Measurements from ENCODE around the gene CTNNA2. TPM values are rescaled to one million over a fixed set of nuclear protein-coding genes. Genes with fewer than 3 reads are reported as not detected.

CTNNA2 gene
- total RNA-seq, 2 donors from 2014 or later: not detected

- Mint-ChIP-seq H3K27me3 (peaks cover 4% of the 10 kb centered on the region), H3K36me3 (ENCODE audit: low read depth) (no peaks in the 10 kb centered on the region), H3K9me3 (peaks cover 11% of the 10 kb centered on the region), H3K4me1 (no peaks in the 10 kb centered on the region), H3K4me3 (no peak overlapping the region), H3K27ac (no peak overlapping the region)
- ATAC-seq (replicated peaks): no peak
These were observed 813.4 kb downstream of the CTNNA2 start for GRCh38 chr2:80326214-80326613.

DNA sequence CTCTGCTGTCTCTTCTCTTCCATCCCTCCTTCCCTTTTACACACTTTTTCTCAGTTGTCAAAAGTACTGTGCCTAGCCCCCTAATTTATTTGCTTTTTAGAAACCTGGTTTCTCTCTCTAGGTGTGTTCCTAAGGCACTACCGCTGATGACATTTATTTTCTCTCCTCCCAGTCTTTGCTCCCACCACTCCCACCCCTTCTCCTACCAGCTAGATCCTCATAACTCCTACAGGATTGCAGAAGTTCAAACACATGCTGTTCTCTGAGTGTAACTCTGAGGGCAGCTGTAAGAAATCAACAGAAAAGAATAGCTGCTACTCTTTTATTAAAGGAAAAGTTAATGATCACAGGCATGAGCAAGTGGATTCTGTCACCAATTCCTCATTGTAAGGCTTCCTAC is 814.0 kb downstream of the CTNNA2 start:
- Mint-ChIP-seq H3K36me3 (ENCODE audit: low read depth) (no peaks in the 10 kb centered on the region), H3K27ac (no peak overlapping the region), H3K9me3 (peaks cover 12% of the 10 kb centered on the region), H3K27me3 (peaks cover 4% of the 10 kb centered on the region), H3K4me3 (no peak overlapping the region), H3K4me1 (no peaks in the 10 kb centered on the region)
- ATAC-seq (replicated peaks): no peak

DNA sequence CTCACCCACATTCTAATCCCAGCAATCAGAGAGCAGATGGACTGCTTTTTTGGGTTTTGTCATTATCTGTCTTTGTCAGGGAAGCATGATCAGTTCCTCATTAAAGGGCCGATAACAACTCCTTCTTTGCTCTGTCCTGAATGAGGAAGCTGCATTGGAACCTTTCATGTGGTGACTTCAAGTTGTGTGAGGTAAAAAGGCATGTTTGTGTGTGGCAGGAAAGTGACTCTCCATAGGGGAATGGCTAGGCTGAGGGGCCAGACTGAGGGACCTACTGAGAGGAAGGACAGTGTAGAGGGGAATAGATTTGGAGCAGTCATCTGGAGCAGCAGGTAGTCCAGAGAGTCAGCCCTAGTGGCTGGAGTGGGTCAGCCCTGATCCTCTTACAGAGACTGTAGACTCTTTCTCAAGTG is 815.3 kb downstream of the CTNNA2 start:
- no peaks in the 10 kb centered on the region for H3K27me3 Mint-ChIP-seq
- H3K9me3 Mint-ChIP-seq: peaks cover 10% of the 10 kb centered on the region
- H3K36me3 Mint-ChIP-seq (ENCODE audit: low read depth): no peaks in the 10 kb centered on the region
- H3K4me1 Mint-ChIP-seq: no peaks in the 10 kb centered on the region
- no peak for ATAC-seq (replicated peaks)
- H3K27ac Mint-ChIP-seq: no peak overlapping the region
- no peak overlapping the region for H3K4me3 Mint-ChIP-seq

DNA sequence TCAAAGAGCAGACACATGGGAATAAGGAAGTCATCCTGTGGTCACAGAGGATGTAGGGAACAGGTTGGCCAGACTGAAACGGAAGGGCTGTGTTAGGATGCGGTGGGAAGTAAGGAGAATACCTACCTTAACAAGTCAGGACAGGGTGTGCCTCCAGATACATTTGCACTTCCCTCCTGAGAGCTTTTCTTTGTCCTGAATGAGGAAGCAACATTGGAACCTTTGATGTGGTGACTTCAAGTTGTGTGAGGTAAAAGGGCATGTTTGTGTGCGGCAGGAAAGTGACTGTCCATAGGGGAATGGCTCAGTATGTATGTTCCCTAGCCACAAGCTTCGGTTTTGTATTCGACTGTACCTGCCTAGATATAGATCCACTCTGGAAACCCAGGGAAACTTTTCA is 816.6 kb downstream of the CTNNA2 start:
- H3K9me3 Mint-ChIP-seq: peaks cover 13% of the 10 kb centered on the region
- H3K36me3 Mint-ChIP-seq (ENCODE audit: low read depth): no peaks in the 10 kb centered on the region
- no peak overlapping the region for H3K27ac Mint-ChIP-seq
- no peaks in the 10 kb centered on the region for H3K27me3 Mint-ChIP-seq
- no peak overlapping the region for H3K4me3 Mint-ChIP-seq
- ATAC-seq (replicated peaks): no peak
- H3K4me1 Mint-ChIP-seq: no peaks in the 10 kb centered on the region

- no peak for ATAC-seq (replicated peaks)
- H3K9me3 Mint-ChIP-seq: peaks cover 21% of the 10 kb centered on the region
- H3K27ac Mint-ChIP-seq: no peak overlapping the region
- no peaks in the 10 kb centered on the region for H3K4me1 Mint-ChIP-seq
- H3K36me3 Mint-ChIP-seq (ENCODE audit: low read depth): no peaks in the 10 kb centered on the region
- no peak overlapping the region for H3K4me3 Mint-ChIP-seq
- H3K27me3 Mint-ChIP-seq: no peaks in the 10 kb centered on the region
These were observed 817.9 kb downstream of the CTNNA2 start for GRCh38 chr2:80330527-80331450.

GRCh38 chr2:80333886-80334285 is 821.0 kb downstream of the CTNNA2 start:
- Mint-ChIP-seq H3K4me3 (no peak overlapping the region), H3K4me1 (no peaks in the 10 kb centered on the region), H3K36me3 (ENCODE audit: low read depth) (no peaks in the 10 kb centered on the region), H3K27ac (no peak overlapping the region), H3K27me3 (no peaks in the 10 kb centered on the region), H3K9me3 (peaks cover 29% of the 10 kb centered on the region)
- no peak for ATAC-seq (replicated peaks)

DNA sequence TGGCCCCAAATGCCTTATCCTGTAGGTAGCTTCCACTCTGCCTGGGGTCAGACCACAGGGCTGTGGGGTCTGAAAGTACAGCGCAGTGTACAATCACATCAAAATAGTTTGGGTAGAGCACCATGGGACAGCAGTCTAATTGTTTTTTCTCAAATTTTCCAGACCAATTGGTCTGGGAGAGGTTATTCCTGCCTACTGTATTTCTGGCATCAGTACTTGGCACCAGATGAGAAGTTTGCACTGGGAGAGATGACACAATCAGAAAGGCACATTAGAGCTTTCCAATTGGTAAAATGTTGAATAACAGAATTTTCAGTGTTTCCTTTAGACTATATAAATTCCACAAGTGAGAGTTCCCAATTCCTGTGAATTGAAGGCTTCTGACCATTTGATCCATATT is 822.6 kb downstream of the CTNNA2 start:
- Mint-ChIP-seq H3K4me1 (no peaks in the 10 kb centered on the region), H3K9me3 (peaks cover 21% of the 10 kb centered on the region), H3K36me3 (ENCODE audit: low read depth) (no peaks in the 10 kb centered on the region), H3K4me3 (no peak overlapping the region), H3K27ac (no peak overlapping the region), H3K27me3 (no peaks in the 10 kb centered on the region)
- ATAC-seq (replicated peaks): no peak

DNA sequence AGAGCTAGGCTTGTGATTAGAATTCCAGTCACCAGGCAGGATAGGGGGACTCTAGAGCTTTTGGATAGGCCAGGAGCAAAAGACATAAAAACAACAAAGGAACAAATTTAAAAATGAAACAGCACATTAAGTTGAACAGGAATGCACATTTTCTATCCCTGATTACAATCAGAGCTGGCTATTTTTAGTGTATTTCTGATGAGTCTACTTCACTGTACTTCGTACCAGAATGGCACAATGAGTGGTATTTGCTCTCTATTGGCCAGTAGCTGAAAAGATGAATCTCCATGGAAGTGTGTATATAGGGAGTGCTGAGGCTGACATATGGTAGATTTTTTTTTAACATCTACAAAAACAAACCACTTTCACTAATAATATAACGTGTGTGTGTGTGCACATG is 825.9 kb downstream of the CTNNA2 start:
- Mint-ChIP-seq H3K4me1 (no peaks in the 10 kb centered on the region), H3K36me3 (ENCODE audit: low read depth) (no peaks in the 10 kb centered on the region), H3K9me3 (peaks cover 22% of the 10 kb centered on the region), H3K4me3 (no peak overlapping the region), H3K27ac (no peak overlapping the region), H3K27me3 (no peaks in the 10 kb centered on the region)
- no peak for ATAC-seq (replicated peaks)

DNA sequence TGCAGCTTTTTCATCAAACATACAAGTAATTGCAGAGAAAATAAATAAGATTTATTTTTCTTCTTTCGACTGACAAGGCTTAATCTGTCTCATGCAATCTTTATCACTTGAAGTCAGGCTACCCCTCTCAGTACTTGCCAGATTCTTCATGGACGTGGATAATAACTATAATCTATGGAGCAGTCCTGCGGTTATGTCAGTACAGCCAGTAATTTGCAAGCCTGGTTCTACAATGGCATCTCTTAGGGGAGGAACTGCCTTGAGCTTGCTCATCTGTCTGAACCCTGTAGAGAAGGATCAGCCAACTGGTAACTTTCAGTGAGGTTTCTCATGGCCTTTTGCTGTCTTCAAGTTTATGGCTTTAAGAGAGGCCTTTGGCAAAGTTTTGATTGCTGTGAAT is 827.2 kb downstream of the CTNNA2 start:
- Mint-ChIP-seq H3K36me3 (ENCODE audit: low read depth) (no peaks in the 10 kb centered on the region), H3K27ac (no peak overlapping the region), H3K9me3 (peaks cover 25% of the 10 kb centered on the region), H3K27me3 (no peaks in the 10 kb centered on the region), H3K4me1 (no peaks in the 10 kb centered on the region), H3K4me3 (no peak overlapping the region)
- no peak for ATAC-seq (replicated peaks)

GRCh38 chr2:80348078-80348477 is 835.2 kb downstream of the CTNNA2 start:
- Mint-ChIP-seq H3K9me3 (peaks cover 19% of the 10 kb centered on the region), H3K27me3 (no peaks in the 10 kb centered on the region), H3K4me1 (no peaks in the 10 kb centered on the region), H3K4me3 (no peak overlapping the region), H3K27ac (no peak overlapping the region), H3K36me3 (ENCODE audit: low read depth) (no peaks in the 10 kb centered on the region)
- no peak for ATAC-seq (replicated peaks)

DNA sequence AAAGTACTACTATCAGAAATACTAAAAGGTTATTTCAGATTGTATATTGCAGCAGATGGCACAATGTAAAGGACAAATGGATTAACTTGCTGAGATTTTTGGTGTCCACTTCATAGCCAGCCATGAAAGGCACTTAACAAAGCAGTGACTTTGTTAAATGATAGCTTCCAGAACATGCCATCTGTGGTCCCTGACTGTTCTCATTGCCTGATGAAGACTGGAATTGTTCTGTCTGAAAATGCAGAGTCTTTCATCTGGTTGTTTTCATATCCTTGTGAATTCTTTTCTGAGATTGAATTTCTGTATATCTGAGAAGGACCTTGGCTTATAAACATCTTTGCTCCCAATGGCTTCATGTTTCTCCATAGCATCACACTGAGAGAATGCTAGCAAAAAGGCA is 836.1 kb downstream of the CTNNA2 start:
- H3K4me3 Mint-ChIP-seq: no peak overlapping the region
- H3K36me3 Mint-ChIP-seq (ENCODE audit: low read depth): no peaks in the 10 kb centered on the region
- peaks cover 19% of the 10 kb centered on the region for H3K9me3 Mint-ChIP-seq
- ATAC-seq (replicated peaks): no peak
- H3K27ac Mint-ChIP-seq: no peak overlapping the region
- H3K27me3 Mint-ChIP-seq: no peaks in the 10 kb centered on the region
- H3K4me1 Mint-ChIP-seq: no peaks in the 10 kb centered on the region

DNA sequence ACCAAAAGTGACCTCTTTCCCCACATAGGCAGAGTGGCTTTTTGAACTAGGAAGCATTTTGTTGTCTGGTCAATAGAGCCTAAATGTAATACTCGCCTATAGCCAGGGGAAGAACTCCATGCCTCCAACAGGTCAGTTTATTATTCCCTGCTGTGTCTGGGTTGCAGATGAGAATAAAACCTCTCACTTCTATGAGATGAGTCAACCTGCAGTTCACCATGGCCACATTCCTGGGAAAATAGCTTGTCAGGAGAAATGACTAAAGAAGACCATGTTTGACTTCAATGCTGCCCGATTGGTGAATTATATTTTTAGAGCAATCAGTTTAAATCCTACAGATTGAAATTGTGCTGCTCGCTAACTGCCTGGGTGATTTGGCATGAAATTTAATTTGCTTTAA is 838.4 kb downstream of the CTNNA2 start:
- no peaks in the 10 kb centered on the region for H3K36me3 Mint-ChIP-seq (ENCODE audit: low read depth)
- H3K4me3 Mint-ChIP-seq: no peak overlapping the region
- no peaks in the 10 kb centered on the region for H3K4me1 Mint-ChIP-seq
- no peak overlapping the region for H3K27ac Mint-ChIP-seq
- no peak for ATAC-seq (replicated peaks)
- peaks cover 13% of the 10 kb centered on the region for H3K9me3 Mint-ChIP-seq
- H3K27me3 Mint-ChIP-seq: no peaks in the 10 kb centered on the region

DNA sequence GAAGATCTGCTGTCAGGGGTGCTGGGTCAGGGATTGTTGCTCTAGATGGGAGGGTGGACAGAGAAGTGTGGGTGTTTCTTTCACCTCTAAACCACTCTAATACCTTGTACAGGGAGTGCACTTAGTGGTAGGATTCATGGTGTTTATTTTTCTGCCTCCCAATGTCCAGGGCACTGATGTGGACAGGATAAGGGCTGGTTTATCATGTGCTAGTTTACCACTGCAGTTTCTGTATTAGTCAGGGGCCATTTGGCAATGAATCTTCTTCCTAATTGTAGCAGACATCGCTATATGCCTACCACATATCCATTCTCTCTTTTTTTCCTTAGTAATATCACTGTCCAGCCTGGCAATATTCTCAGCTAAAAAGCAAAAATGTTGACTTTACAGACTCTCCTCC is 842.0 kb downstream of the CTNNA2 start:
- H3K4me3 Mint-ChIP-seq: no peak overlapping the region
- no peaks in the 10 kb centered on the region for H3K27me3 Mint-ChIP-seq
- H3K27ac Mint-ChIP-seq: no peak overlapping the region
- H3K9me3 Mint-ChIP-seq: peaks cover 15% of the 10 kb centered on the region
- H3K4me1 Mint-ChIP-seq: no peaks in the 10 kb centered on the region
- no peaks in the 10 kb centered on the region for H3K36me3 Mint-ChIP-seq (ENCODE audit: low read depth)
- ATAC-seq (replicated peaks): no peak

- Mint-ChIP-seq H3K4me1 (no peaks in the 10 kb centered on the region), H3K27ac (no peak overlapping the region), H3K4me3 (no peak overlapping the region), H3K36me3 (ENCODE audit: low read depth) (no peaks in the 10 kb centered on the region), H3K27me3 (no peaks in the 10 kb centered on the region), H3K9me3 (peaks cover 11% of the 10 kb centered on the region)
- no peak for ATAC-seq (replicated peaks)
These were observed 849.1 kb downstream of the CTNNA2 start for GRCh38 chr2:80361904-80362303.

GRCh38 chr2:80363330-80363729 is 850.5 kb downstream of the CTNNA2 start:
- no peaks in the 10 kb centered on the region for H3K27me3 Mint-ChIP-seq
- no peaks in the 10 kb centered on the region for H3K4me1 Mint-ChIP-seq
- no peaks in the 10 kb centered on the region for H3K36me3 Mint-ChIP-seq (ENCODE audit: low read depth)
- peaks cover 5% of the 10 kb centered on the region for H3K9me3 Mint-ChIP-seq
- ATAC-seq (replicated peaks): no peak
- no peak overlapping the region for H3K27ac Mint-ChIP-seq
- no peak overlapping the region for H3K4me3 Mint-ChIP-seq

All from activated T-helper 17 cell treated with anti-CD3 and anti-CD28 coated beads, Interleukin-2, amount 50 U/mL, for 72 hours (primary cell).